Inferior parietal cortex (tissue), 1 donor: ENCODE measurements around the gene PCCA.
"Not testable (repeated sequence)": the region's sequence is repeated elsewhere in the genome, so short reads cannot be mapped to it uniquely, and the experiment has no call there.

Source experiments
- DNase-seq: peaks from one replicate; pipeline ENCODE4 v3.0.0-alpha.2; 2016; ENCODE audit errors: extremely low spot score

The PCCA gene

DNA sequence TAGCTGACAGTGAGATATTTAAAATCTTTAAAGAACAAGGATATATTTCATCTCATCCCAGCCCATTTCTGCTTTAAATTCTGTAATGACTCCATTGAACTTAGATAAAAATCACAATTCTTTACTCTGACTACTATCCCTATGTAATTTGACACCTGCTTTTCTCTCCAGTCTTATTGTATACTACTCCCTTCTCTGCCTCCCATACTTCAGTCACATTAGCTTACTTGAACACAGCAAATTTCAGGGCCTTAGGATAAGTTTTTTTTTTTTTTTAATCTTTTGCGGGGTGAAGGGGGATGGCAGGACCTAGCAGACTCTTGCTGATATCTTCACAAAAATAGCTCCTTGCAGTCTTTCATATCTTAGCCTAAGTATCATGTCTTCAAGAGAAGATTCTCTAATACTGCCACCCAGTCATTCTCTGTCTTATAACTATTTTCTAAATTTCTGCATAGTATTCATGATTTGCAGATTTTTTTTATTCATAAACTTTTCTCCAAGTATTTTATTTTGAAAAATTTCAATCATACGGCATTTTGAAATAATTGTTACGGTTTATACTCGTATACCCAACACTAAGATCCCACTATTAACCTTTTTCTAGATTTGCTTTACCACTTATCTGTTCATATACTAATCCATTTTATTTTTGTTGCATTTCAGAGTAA lies 151.4 kb downstream of the PCCA start:
- DNase-seq, result no peak

DNA sequence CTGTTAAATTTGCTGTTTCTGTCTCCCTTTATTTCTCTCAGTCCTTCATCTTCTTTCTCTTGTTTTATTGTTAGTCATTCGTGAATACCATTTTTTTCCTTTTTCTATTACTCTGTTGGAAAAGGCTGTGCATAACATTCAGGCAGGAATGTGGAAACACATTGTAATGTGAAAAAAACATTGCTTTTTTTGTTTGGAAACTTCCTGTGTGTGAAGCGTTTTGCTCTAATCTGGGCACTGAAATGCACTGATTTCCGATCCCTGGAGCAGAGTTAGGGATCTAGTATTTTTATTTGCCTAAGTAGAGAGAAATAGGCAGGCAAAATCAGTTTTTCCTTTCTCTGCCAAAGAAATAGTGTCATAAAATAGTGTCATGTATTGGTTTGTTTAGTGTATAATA lies 155.5 kb downstream of the PCCA start:
- no peak for DNase-seq

DNA sequence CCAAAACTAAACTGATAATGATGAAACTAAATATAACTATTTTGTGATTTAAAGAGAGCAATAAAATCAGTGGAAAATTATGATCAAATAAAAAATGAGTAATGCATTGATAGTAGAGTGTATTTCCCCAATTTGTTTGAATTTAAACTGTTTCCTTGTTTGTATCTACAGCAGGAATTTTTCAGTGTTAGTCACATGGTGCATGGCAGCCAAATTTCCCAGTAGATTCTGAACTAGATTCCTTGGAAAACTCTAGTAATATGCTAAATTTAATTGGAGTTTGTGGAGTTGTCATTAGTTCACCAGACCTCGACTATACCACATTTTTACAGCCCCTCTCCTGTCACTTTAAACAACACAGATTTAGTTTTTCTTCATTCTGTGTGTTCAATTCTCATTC lies 156.2 kb downstream of the PCCA start:
- no peak for DNase-seq

DNA sequence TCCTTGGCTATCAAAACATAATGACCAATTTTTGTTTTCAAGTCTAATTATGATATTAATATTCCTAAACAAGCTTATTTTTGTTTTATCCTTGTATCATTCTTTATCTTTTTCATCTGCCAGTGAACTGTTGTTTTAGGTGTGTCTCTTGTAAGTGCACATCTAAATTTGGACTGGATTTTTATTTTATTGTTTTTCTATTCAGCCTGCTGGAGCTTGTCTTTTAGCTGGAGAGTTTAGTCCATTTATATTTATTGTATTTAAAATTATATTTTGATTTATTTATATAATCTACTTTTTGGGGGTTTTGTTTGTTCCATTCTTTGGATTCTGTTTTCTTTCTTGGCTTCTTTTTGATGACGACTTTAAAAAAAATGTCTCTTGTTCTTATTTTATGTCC lies 159.0 kb downstream of the PCCA start:
- DNase-seq, result no peak

DNA sequence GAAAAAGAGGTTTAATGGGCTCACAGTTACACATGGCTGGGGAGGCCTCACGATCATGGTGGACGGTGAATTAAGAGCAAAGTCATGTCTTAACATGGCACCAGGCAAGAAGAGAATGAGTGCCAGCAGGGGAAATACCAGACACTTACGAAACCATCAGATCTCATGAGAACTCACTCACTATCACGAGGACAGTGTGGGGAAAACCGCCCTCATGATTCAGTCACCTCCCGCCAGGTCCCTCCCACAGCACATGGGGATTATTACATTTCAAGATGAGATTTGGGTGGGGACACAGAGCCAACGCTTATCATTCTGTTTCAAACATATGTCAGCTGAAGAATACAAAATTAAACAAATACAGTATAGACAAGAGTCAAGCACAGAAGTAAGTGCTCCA lies 165.1 kb downstream of the PCCA start:
- no peak for DNase-seq

DNA sequence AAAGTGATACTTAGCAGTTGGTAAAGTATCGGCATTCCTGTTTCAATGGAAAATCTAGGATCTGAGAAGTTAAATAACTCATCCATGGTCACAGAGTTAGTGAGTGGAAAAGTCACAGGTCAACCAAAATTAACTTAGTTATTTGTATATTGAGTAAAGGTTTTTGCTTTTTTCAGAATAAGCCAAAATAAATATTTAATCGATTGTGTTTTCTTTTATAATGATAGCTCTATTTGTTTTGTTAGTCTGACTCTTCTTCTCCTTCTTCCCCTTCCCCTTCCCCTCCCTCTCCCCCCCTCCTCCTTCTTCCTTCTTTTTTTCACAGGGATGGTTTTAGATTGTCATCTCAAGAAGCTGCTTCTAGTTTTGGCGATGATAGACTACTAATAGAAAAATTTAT lies 173.5 kb downstream of the PCCA start:
- no peak for DNase-seq

DNA sequence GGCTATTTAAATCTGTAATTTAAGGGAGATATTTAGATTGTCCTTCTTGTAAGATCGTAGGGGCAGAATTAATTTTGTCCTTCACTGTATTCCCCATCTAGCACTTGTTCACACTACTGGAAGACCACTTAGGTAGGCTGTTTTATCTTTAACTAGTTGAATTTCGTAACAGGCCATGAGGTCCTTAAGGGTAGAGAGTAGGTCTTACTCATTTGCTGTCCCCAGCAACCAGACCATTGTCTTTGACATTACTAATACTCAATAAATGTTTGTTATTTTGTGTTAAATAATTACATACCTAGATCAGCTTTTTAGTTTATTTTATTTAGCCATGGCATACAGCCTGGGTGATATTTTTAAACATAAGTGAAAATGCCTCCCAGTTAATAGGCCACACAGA lies 177.1 kb downstream of the PCCA start:
- DNase-seq, result no peak

DNA sequence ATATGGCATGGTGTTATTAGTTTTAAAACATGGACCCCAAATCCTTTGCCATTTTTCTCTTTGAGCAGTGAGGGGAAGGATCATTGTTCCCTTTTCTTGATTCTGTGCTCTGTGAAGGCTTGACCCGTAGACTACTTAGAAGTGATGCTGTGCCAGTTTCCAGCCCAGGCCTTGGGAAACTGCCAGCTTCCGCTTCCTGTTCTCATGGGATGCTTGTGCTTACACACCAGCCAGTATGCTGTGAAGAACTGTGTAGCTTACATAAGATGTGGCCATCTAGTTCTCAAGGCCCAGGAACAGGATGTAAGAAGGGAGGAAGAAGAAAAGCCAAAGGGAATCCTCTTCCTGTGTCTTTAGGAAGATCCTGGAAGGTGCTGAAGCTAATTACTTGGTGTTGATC lies 180.9 kb downstream of the PCCA start:
- peak; percentile 47 for DNase-seq

DNA sequence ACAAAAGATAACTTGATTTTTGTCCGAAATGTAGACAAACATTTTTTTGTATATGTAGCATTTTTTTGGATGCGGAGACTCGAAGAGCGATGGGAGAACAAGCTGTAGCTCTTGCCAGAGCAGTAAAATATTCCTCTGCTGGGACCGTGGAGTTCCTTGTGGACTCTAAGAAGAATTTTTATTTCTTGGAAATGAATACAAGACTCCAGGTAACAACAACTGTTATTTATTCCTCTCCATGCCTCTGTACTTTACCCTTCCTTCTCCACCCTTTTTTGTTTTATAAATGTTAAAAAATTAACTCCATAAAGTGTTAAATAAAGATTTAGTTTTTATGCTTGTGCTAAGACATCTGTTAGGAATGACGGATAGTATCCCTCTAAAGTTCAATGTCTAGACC lies 184.2 kb downstream of the PCCA start:
- DNase-seq, result no peak

DNA sequence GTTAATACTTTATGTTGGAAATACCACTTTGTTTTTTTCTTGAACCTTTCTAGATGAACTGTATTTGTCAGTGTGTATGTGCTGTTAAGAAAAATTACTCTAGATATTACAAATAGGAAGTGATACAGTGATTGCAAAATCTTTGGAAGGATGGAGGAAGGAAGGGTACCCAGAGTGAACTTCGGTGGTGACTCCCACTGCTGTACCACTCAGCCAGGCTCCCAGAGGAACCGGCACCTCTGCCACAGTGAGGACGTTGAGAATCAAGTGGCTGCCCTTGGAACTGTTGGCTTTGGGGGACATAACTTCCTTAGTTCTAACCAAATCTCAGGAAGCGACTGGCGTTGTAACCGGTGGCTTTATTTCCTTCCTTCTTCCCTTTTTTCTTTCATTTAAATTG lies 184.7 kb downstream of the PCCA start:
- DNase-seq, result no peak

DNA sequence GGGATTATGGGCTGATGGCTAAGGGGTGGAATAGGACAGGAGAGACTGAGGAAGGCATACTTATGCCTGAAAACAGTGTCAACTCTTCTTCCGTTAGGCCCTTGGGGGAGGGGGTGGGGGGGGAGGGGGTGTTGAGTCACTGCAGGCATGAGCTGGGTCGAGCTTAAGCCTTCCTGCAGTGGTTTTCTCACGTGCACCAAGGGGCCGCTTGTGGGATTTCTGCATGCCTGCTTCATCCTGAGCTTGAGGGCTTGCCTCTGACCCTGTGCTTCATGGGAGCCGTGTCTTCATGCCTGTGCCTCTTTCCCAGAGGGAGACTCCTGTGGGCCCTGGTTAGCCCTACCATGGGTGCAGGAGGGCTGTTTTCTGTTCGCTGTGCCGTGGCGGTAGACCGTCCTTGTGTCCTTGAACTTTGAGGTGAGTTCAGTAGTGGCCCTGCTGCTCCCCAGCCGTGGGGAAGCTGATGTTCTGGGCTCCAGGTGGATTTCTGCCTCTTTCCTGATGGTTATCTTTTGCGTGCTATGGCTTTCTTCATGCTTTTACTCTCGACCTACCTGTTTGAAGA lies 186.1 kb downstream of the PCCA start:
- no peak for DNase-seq

DNA sequence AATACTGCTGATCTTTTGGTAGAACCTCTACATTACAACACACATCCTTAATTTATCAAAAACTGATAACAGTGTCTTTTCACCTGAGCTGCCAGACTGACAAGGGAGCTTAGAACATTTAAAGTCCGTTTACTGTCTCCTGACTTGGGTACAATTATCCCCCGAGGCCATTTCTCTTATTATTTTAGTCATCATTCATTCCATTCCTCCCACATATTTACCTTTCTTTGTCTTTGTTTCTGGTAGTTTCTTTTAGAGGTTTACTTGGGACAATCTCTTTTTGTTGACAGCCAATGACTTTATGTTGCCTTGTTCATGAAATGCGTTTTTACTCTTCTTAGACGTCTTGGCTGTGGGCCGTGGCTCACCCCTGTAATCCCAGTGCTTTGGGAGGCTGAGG lies 186.9 kb downstream of the PCCA start:
- DNase-seq, result no peak

DNA sequence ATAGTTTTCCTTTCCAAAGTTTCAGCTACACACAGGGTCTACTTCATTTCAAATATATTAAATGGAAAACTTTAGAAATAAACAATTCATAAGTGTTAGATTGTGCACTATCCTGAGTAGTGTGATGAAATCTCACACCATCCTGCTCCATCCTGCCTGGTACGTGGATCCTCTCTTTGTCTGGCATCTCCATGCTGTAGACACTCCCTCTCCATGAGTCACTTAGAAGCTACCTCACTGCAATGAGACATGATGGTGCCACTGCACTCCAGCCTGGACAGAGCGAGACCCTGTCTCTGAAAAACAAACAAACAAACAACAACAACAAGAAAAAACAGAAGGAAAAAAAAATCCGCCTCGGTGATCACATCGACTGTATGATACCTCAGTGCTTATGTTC lies 191.8 kb downstream of the PCCA start:
- DNase-seq, result no peak

DNA sequence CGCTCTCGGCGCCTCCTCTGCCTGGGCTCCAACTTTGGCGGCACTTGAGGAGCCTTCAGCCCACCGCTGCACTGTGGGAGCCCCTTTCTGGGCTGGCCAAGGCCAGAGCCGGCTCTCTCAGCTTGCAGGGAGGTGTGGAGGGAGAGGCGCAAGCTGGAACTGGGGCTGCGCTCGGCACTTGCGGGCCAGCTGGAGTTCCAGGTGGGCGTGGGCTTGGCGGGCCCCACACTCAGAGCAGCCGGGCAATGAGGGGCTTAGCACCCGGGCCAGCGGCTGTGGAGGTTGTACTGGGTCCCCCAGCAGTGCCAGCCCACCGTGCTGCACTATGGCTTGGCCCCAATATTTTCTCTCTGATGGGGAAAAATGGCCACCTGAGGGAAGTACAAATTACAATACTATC lies 193.4 kb downstream of the PCCA start:
- not testable (repeated sequence) for DNase-seq

DNA sequence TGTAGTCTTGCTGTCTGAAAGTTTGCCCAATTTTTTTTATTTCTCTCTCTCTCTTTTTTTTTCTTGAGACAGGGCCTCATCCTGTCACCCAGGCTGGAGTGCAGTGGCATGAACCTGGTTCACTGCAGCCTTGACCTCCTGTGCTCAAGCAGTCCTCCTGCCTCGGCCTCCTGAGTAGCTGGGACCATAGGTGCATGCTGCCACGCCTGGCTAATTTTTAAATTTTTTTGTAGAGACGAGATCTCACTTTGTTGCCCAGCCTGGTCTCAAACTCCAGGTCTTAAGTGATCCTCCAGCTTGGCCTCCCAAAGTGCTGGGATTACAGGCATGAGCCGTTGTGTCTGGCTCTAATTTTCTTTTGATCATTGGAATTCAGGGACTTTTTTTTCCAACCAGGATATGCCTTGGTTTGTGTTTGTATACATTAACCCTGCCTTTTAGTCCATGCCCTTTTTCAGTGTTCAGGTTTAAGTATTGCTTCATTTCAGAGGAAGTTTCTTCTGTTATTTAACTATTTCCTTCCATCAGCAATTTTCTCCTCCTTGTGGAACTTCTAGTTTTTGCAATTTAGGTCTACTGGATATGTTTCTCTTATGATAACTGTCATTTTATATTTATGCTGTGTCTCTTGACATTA lies 201.4 kb downstream of the PCCA start:
- no peak for DNase-seq

DNA sequence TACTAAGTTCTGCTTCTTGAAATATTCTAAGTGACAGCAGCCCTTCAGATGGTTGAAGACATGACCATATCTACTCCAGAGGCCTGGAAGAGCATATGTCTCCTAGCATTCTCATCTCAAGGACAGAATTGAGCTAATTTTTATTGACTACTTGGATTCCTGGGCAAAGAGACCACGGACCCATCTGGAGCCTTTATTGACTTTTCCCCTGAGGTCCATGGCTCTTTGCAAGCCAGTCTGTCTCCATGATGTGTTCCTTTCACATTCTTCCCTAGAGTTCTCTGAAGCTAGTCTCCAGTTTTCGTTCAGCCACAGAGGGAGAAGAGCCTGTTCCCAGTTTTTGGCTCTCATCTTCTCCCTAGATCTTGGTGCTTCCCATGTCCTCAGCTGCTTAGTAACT lies 202.7 kb downstream of the PCCA start:
- DNase-seq, result no peak

DNA sequence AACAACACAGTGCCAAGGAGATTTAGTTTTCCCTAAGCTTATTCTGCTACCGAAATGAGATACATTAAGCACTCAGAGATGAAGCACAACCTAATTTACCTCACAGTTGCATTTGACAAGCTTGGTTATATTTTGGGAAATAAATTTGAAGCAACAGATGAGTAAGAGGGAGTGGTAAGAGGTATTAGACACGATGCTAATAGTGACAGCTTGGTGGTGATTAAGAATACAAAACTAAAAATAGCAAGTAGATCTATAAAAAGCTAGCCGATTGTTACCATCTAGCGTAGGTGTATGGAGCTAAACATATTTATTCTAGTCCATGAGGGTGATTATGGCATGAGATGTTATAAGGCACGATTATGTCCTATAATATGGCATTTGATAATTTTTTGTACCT lies 208.5 kb downstream of the PCCA start:
- no peak for DNase-seq

DNA sequence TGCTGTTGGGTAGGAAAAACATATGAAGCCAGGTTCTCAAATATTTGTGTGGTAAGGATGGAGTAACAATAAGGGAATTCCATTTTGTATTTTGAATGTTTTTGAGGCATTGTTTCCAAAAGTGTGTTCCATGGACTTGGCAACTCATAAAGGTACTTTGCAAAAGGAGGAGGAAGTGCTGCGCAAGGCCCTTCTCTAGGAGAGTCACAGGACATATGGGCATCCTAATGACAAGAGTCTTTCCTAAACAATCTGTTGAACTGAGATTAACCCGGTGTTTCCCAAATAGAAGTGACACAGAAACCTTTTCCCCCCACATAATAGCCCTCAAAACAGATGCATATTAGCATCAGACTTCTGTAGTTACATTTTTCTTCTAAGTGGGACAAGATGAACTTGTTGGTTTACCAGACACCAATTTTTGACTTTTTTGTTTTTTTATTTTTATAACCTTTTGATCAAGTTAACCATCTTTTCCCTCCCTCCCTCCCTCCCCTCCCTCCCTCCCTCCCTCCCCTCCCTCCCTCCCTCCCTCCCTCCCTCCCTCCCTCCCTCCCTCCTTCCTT lies 209.3 kb downstream of the PCCA start:
- no peak for DNase-seq

DNA sequence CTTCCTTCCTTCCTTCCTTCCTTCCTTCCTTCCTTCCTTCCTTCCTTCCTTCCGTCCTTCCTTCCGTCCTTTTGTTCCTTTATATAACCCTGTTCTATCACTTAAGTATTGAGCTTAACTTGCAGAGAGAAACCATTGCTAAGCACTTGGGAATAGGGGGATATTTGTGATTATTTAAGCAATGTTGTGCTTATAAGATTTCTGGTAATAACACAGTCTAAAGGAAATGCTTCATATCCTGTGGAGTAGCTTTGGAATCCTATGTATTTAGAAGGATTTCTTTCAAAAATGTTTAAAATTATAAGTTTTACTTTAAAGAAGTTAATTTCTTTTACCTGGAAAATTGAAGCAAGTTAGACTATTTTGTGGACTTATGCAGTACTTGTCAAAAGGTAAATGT lies 209.8 kb downstream of the PCCA start:
- no peak for DNase-seq

DNA sequence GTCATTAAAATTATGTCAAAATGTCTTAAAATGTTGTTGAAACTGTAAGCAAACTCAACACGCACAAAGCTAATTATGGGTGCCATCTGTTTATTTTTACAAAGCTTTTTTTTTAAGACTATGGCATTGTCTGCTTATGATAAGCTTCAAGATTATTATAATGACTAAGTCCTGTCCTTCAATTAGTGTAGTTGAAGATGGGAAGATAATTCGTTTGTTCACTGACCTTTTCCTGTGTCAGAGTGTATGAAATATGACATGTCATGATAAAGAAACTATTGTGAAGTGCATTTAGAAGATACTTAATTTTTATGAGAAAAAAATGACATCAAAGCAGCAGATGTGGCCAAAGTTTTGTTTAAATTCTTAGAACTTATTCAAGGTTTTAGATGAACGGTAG lies 211.3 kb downstream of the PCCA start:
- no peak for DNase-seq

DNA sequence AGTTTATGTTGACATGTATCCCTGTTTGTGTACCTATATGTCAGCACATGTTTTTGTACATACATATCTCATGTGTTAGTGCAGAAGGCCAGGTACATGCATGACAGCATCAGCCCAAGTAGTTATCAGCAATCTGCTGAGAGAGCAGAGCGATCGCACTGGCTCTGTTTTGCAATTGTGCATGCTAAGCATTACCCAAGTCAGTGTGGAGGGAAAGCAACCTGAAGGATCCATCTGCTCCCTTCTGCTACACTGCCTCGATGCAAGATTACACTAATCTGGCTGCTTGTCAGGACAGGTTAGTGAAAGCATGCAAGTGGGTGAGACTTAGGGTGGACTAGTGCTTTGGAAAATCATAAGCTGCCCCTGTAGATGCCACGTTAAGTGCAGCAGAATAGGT lies 211.8 kb downstream of the PCCA start:
- no peak for DNase-seq

DNA sequence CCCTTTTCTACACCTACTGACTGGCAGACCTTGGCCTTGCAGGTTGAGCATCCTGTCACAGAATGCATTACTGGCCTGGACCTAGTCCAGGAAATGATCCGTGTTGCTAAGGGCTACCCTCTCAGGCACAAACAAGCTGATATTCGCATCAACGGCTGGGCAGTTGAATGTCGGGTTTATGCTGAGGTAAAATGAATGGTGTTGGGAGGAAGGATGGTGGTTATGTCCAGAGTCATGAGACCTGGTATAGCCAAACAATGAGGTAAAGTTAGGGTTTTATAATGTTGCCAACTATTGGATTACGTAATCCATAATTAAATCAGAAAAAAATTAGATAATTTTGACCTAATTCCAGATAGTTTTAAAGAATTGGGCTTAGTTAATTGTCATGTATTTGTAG lies 212.5 kb downstream of the PCCA start:
- DNase-seq, result no peak

DNA sequence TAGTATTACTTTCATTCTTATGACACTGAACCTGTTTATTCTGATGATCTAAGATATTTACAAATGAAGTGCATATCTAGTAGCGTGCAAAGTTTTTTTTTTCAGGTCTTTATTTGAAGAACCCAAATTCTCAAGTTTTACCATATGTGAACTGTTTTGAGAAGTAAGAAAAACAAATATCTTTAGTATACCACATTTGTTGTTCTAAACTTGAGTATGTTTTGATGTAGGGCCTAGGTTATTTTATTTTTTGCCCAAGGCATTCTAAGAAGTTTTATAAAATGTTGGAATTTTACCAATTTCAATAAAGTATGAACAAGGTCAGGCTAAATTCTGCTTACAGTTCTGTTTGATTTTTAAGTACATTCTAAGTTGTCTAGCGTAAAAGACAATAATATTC lies 213.5 kb downstream of the PCCA start:
- no peak for DNase-seq
